HG03280 (cell line): ENCODE results near the gene ETNK2.

Experiments
- ATAC-seq: cut with Tn5 transposase; IDR thresholded peaks from one replicate; pipeline ENCODE4 v1.9.1; 2021; ENCODE audit warnings: mild to moderate bottlenecking, moderate library complexity; ENCODE audit not compliant: unreplicated experiment

ETNK2 gene

GRCh38 chr1:204127597-204128242, 24.1 kb downstream of the ETNK2 start:
- no peak for ATAC-seq

- ATAC-seq: no peak
Observed at GRCh38 chr1:204126956-204127355, 24.9 kb downstream of the ETNK2 start.

- ATAC-seq: no peak
Observed at GRCh38 chr1:204126386-204126785, 25.5 kb downstream of the ETNK2 start.

GRCh38 chr1:204125759-204126351, 26.0 kb downstream of the ETNK2 start:
- no peak for ATAC-seq

GRCh38 chr1:204124639-204125038, 27.2 kb downstream of the ETNK2 start:
- ATAC-seq: no peak

- ATAC-seq: no peak
Observed at GRCh38 chr1:204123376-204123775, 28.5 kb downstream of the ETNK2 start.

GRCh38 chr1:204121840-204122555, 29.8 kb downstream of the ETNK2 start:
- no peak for ATAC-seq

- ATAC-seq: no peak
Observed at GRCh38 chr1:204116539-204116938, 35.3 kb downstream of the ETNK2 start.

- no peak for ATAC-seq
Observed at GRCh38 chr1:204115116-204115515, 36.7 kb downstream of the ETNK2 start.

GRCh38 chr1:204114606-204115005, 37.2 kb downstream of the ETNK2 start:
- no peak for ATAC-seq

GRCh38 chr1:204113896-204114295, 37.9 kb downstream of the ETNK2 start:
- no peak for ATAC-seq

GRCh38 chr1:204112876-204113730, 38.7 kb downstream of the ETNK2 start:
- no peak for ATAC-seq

- no peak for ATAC-seq
Observed at GRCh38 chr1:204110894-204111633, 40.8 kb downstream of the ETNK2 start.

GRCh38 chr1:204108312-204109141, 43.3 kb downstream of the ETNK2 start:
- no peak for ATAC-seq

- no peak for ATAC-seq
Observed at GRCh38 chr1:204107892-204108291, 44.0 kb downstream of the ETNK2 start.

- ATAC-seq: no peak
Observed at GRCh38 chr1:204106825-204107224, 45.0 kb downstream of the ETNK2 start.

- no peak for ATAC-seq
Observed at GRCh38 chr1:204105131-204105515, 46.7 kb downstream of the ETNK2 start.

- no peak for ATAC-seq
Observed at GRCh38 chr1:204104331-204105130, 47.3 kb downstream of the ETNK2 start.

GRCh38 chr1:204103431-204103741, 48.5 kb downstream of the ETNK2 start:
- ATAC-seq: no peak
